NCI-H460 (cell line): ENCODE measurements around the gene CHAT. TPM values are rescaled to one million over a fixed set of nuclear protein-coding genes. Genes with fewer than 3 reads are reported as not detected.

Source experiments
- DNase-seq: peaks from one replicate; pipeline ENCODE4 v3.0.0-alpha.2; 2016; ENCODE audit warnings: low read depth; ENCODE audit errors: extremely low read depth
- total RNA-seq: library from RNA; depleted of rRNA; stranded (reverse); fragments of >200 nt; shearing (Covaris generic); gene quantifications from 2 replicates; pipeline ENCODE4 v1.2.3, GENCODE V29; 2014

Gene CHAT
- total RNA-seq, 1 experiment from 2014 or later, result not detected

DNA sequence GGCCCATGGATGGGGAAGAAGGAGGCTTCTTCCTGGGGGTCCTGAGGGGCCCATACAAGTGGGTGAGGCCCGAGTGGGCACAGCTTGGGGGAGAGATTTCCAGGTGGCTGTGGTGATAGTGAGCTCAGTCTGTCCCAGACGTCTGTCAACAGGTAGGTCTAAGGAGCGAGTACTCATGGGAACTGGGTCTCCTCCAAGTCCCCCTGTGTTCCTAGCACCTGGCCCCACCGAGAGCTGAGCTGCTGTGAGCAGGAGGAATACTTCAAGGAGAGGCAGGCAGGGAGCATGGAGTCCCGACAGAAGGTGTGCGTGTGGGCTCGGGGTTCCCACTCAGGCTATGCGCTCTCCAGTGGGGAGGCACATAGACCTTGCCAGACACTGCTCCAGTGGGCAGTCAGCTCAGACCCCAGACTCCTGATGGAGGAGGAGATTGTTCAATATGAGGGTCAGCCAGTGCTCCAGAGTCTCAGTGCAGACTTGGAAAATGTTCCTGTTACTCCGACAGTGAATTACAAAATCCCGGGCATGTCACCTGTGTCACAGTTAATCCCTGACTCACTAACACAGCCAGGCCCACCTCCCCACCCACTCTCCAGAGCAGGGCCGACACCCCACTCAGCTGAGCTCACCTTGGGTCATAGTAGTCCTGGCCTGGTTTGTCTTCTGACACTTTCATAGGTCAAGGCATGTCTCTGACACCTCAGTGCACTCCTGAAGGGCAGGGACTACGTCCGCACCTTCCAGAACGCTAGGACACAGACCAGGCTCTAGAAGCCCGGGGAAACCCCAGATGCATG, 37.4 kb downstream of the CHAT start:
- DNase-seq, result no peak

- no peak for DNase-seq
Measured at GRCh38 chr10:49651917-49652316, 38.1 kb downstream of the CHAT start.

- DNase-seq, result no peak
Measured at GRCh38 chr10:49652421-49653272, 38.8 kb downstream of the CHAT start.

DNA sequence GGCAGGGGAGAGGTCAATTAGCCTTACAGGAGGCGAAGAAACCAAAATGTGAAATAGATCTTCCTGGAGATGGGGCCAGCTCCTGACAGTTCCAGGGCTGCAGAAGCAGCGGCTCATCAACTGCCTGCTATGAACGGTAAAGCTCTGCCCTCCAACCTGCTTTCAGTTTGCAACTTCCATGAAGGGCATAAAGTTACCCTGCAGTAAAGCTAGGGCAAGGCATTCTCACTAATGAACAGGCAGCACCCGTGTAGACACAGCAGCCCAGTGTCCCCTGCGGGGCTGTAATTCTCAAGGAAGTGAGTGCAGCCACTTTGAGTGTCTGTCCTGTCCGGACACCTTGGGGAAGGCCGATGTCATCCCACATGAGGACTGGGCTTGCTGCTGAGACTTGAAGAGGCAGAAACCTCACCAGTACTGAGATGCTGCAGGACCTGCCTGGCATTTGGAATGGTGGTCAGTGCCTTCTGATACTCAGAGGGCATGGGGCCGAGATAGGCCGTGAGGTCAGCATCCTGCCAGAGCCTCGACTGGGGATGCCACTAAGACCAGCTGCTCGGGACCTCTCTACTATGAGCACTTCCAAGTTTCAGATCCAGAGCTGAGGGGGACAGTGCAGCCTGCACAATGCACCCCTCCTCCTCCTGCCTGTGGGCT, 39.6 kb downstream of the CHAT start:
- no peak for DNase-seq

- DNase-seq, result no peak
Measured at GRCh38 chr10:49654036-49654693, 40.3 kb downstream of the CHAT start.

- DNase-seq, result no peak
Measured at GRCh38 chr10:49655099-49655498, 41.3 kb downstream of the CHAT start.

- DNase-seq, result no peak
Measured at GRCh38 chr10:49656845-49657493, 43.1 kb downstream of the CHAT start.

DNA sequence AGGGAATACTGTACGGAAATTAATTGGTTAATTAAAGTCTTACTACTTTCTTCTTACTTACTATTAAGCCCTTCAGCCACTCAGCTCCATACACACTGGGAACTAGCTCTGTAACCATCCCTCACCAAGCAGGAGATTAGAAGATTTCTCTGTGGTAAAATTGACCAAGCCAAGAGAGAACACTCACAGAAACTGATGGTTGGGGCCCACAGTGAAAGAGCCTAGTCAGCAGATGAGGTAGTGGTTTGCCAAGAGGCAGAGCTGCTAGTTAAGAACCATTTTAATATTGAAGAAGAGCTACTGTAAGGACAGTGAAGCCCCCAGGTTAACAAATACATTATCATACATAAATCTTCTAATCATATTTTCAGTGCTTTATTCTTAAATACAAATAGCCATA, 43.8 kb downstream of the CHAT start:
- DNase-seq, result no peak

GRCh38 chr10:49661140-49661856, 47.5 kb downstream of the CHAT start:
- no peak for DNase-seq

DNA sequence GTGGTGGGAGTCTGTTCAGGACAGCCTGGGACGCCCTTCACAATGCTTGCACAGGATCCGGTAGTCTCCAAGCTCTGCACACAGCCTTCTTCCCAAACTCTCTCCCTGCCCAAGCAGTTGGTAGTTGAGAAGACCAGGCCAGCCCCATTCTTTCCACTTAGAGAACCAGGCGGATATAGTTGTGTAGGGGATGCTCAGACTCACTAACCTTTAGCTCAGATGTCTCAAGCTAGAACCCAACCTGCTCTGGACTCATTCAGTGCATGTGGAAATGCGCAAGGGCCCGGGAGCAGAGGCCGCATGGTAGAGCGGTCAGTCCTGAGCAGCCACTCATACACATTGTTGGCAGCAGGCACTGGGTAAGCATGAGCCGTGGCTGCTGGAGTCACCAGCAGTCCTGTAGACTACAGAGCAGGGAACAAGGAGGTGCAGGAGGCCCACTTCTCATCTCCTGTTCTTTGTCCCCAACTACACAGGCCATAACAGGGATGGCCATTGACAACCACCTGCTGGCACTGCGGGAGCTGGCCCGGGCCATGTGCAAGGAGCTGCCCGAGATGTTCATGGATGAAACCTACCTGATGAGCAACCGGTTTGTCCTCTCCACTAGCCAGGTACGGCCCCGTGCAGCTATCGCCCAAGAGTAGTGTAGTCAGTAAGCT, 48.5 kb downstream of the CHAT start:
- DNase-seq, result no peak

- no peak for DNase-seq
Measured at GRCh38 chr10:49663596-49663995, 49.8 kb downstream of the CHAT start.

DNA sequence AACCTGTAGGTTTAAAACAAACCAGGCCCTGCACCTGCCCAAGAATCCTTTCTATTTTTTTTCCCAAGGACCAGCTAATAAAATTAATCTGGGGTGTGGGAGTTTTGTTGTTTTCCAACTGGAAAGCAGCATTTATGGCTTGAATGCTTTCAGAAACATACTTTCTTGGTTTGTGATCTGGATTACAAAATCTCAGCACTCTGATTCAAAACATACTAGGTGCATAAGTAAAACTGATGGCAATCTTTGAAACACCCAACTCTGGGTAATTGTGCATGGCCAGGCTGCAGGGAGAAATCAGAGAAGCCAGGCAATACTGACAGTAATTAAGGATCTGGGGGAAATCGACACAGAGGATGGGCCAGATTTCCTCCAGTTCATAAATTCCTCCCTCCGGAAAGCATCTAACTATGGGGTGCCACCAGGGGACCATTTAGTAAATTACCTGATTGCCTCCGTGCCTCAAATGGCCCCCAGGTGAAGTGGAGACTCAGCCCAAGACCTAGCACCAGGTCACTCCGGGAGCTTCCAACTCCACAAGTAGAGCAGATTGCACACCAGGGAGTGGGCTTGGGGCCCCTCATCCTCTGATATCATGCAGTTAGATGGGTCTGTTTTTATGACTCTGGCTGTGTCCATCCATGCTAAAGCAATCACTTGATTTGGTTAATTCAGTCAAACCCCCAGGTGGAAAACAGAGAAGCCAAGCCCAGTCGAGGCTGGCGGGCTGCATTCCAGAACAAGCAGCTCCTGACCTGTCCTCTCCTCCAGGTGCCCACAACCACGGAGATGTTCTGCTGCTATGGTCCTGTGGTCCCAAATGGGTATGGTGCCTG, 50.4 kb downstream of the CHAT start:
- DNase-seq, result no peak

GRCh38 chr10:49664842-49665355, 51.1 kb downstream of the CHAT start:
- no peak for DNase-seq

- no peak for DNase-seq
Measured at GRCh38 chr10:49666054-49666615, 52.3 kb downstream of the CHAT start.

DNA sequence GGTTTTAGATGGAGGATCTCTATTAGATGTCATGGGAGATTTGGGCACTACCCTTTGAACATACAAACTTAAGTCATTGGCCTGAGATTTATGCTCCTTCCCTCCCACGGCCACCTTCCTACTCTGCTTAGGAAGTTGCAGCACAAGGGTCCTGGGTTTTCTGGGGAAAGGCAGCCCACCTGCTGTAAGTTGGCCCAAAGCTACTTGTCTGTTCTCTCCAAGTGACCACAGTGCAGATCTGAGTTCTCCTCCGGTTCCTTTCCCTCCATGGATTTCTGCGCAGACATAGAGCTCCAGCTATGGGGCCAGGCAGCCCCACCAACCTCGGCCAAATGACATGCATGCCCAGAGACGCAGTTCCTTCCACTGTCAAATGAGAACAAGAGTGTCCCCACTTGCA, 52.8 kb downstream of the CHAT start:
- DNase-seq, result no peak

DNA sequence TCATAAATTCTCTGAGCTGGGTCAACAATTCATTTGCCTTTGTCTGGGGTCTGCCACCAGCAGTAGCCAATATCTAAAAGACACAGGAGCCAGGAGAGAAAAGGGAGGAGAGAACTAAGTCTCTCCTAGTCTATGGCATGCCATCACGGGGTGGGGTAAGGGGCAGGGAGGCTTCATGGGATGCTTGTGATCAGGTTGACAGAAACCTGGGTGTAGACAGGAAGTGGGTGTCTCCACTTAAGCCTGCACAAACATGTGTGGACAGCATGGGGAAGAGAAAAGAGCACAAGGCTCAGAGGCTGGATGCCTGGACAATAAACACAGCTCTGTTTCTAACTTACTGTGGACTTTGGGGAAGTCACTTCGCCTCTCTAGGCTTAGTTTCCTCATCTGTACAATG, 54.2 kb downstream of the CHAT start:
- DNase-seq, result no peak

GRCh38 chr10:49668684-49669083, 54.8 kb downstream of the CHAT start:
- no peak for DNase-seq
